ENCODE measurements around the gene ANKRD53.

DNA sequence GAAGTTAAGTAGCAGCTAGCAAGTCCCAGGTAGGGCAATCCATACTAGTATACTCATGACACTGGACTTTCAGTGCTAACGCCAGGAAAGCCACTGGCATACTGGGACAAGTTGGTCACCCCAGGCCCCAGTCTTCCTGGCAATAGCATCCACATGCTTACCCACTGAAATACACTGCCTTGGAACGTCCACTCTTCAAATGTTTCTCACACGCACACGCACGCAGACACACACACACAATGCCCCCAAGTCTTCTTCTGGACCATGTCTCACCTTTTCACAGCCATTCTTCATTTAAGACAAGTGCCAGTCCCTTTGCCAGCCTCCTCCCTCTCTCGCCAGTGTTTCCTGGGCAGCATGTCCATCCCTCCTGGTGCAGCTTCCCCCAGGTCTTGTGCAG is 25.0 kb downstream of the ANKRD53 start:
- TF ChIP-seq POLR2A (IDR thresholded peaks at IDR 0.05; ENCODE audit: low read length) (no peak), SMC3 (IDR thresholded peaks at IDR 0.05) (no peak), SREBF2 (IDR thresholded peaks at IDR 0.05) (no peak), ZC3H11A (IDR thresholded peaks at IDR 0.05) (no peak)
- TF ChIP-seq, protein P1, sequence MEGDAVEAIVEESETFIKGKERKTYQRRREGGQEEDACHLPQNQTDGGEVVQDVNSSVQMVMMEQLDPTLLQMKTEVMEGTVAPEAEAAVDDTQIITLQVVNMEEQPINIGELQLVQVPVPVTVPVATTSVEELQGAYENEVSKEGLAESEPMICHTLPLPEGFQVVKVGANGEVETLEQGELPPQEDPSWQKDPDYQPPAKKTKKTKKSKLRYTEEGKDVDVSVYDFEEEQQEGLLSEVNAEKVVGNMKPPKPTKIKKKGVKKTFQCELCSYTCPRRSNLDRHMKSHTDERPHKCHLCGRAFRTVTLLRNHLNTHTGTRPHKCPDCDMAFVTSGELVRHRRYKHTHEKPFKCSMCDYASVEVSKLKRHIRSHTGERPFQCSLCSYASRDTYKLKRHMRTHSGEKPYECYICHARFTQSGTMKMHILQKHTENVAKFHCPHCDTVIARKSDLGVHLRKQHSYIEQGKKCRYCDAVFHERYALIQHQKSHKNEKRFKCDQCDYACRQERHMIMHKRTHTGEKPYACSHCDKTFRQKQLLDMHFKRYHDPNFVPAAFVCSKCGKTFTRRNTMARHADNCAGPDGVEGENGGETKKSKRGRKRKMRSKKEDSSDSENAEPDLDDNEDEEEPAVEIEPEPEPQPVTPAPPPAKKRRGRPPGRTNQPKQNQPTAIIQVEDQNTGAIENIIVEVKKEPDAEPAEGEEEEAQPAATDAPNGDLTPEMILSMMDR (IDR thresholded peaks at IDR 0.05), result no peak
